Activated naive CD4-positive, alpha-beta T cell treated with anti-CD3 and anti-CD28 coated beads for 36 hours (primary cell): Measurements from ENCODE around the gene FAM221A. TPM values are rescaled to one million over a fixed set of nuclear protein-coding genes. Genes with fewer than 3 reads are reported as not detected.
"Not testable (repeated sequence)": the region's sequence is repeated elsewhere in the genome, so short reads cannot be mapped to it uniquely, and the experiment has no call there.

Experiments used
- CTCF ChIA-PET: fragments of 350-600 bp; sonication (Branson Sonifier 250); formaldehyde crosslinking; loops from one replicate; lab custom pipeline; 2021; ENCODE audit warnings: antibody characterized with exemption; lab: Charles Lee
- DNase-seq: peaks from one replicate; pipeline ENCODE4 v3.0.0-alpha.2; 2020
- H3K27ac Mint-ChIP-seq: one replicate; pipeline ENCODE4 v1.8.0; 2021; ENCODE audit warnings: mild to moderate bottlenecking, mixed read lengths
- H3K27me3 Mint-ChIP-seq: one replicate; pipeline ENCODE4 v1.8.0; 2021; ENCODE audit warnings: low read depth, mixed read lengths
- H3K36me3 Mint-ChIP-seq: one replicate; pipeline ENCODE4 v1.8.0; 2021; ENCODE audit warnings: low read depth, mixed read lengths
- H3K4me1 Mint-ChIP-seq: one replicate; pipeline ENCODE4 v1.8.0; 2021; ENCODE audit warnings: low read depth, mixed read lengths
- H3K4me3 Mint-ChIP-seq: one replicate; pipeline ENCODE4 v1.8.0; 2021; ENCODE audit warnings: mild to moderate bottlenecking, moderate library complexity, mixed read lengths
- H3K9me3 Mint-ChIP-seq: one replicate; pipeline ENCODE4 v1.8.0; 2021; ENCODE audit warnings: mixed read lengths
- intact Hi-C: fragments of 100-400 bp; cut with micrococcal nuclease; formaldehyde crosslinking; loops from one replicate; pipeline ENCODE4 v1.15.1; 2023
- total RNA-seq, 2 experiments: library from RNA; stranded (reverse); gene quantifications; one replicate each; pipeline ENCODE4 v1.2.3, GENCODE V29; 2021

The FAM221A gene
- total RNA-seq, 2 experiments from 2014 or later = 8.7 to 10.0 TPM

GRCh38 chr7:23680414-23681405 is 711 bp downstream of the FAM221A start:
- intact Hi-C loops = loop anchor here (1.0 to 2.0 kb wide), 3 partner anchors 85 to 307 kb away; no protein-coding TSS in a partner anchor
- Mint-ChIP-seq H3K9me3 (no peaks in the 10 kb centered on the region), H3K4me3 (peak overlapping the region; percentile 80), H3K27ac (peak overlapping the region; percentile 66), H3K4me1 (peaks cover 11% of the 10 kb centered on the region), H3K36me3 (peaks cover 4% of the 10 kb centered on the region), H3K27me3 (no peaks in the 10 kb centered on the region)
- CTCF ChIA-PET = interaction anchor here (1.1 to 4.6 kb wide), 5 partner anchors 13 to 134 kb away, joined by 4 to 31 read pairs (median 6); no protein-coding TSS in a partner anchor
- DNase-seq = peak; percentile 75

GRCh38 chr7:23684041-23684440 is 4.0 kb downstream of the FAM221A start:
- H3K27me3 Mint-ChIP-seq, H3K36me3 Mint-ChIP-seq, H3K27ac Mint-ChIP-seq, intact Hi-C loops, DNase-seq, H3K4me1 Mint-ChIP-seq, H3K9me3 Mint-ChIP-seq, H3K4me3 Mint-ChIP-seq: not testable (repeated sequence)
- CTCF ChIA-PET = interaction anchor here (1.0 to 4.6 kb wide), 3 partner anchors 10 to 113 kb away, joined by 3 to 31 read pairs (median 5); no protein-coding TSS in a partner anchor

GRCh38 chr7:23685731-23686130 is 5.7 kb downstream of the FAM221A start:
- Mint-ChIP-seq H3K4me3 (no peak overlapping the region), H3K9me3 (no peaks in the 10 kb centered on the region), H3K27ac (no peak overlapping the region), H3K4me1 (peaks cover 4% of the 10 kb centered on the region), H3K27me3 (no peaks in the 10 kb centered on the region), H3K36me3 (peaks cover 6% of the 10 kb centered on the region)
- CTCF ChIA-PET = interaction anchor here (0.6 to 1.9 kb wide), 2 partner anchors 139 to 379 kb away, joined by 3 to 5 read pairs; no protein-coding TSS in a partner anchor
- no peak for DNase-seq
- intact Hi-C loops = no loop called here

GRCh38 chr7:23687011-23687410 is 7.0 kb downstream of the FAM221A start:
- Mint-ChIP-seq H3K4me3 (no peak overlapping the region), H3K27me3 (no peaks in the 10 kb centered on the region), H3K9me3 (no peaks in the 10 kb centered on the region), H3K27ac (no peak overlapping the region), H3K36me3 (peaks cover 8% of the 10 kb centered on the region), H3K4me1 (no peaks in the 10 kb centered on the region)
- intact Hi-C loops = no loop called here
- CTCF ChIA-PET = interaction anchor here (0.8 to 2.0 kb wide), 4 partner anchors 10 to 140 kb away, joined by 3 to 7 read pairs (median 6); no protein-coding TSS in a partner anchor
- no peak for DNase-seq

GRCh38 chr7:23689165-23689564 is 9.2 kb downstream of the FAM221A start:
- peaks cover 18% of the 10 kb centered on the region for H3K36me3 Mint-ChIP-seq
- H3K4me1 Mint-ChIP-seq = no peaks in the 10 kb centered on the region
- H3K4me3 Mint-ChIP-seq = no peak overlapping the region
- intact Hi-C loops = no loop called here
- H3K9me3 Mint-ChIP-seq = no peaks in the 10 kb centered on the region
- no peaks in the 10 kb centered on the region for H3K27me3 Mint-ChIP-seq
- DNase-seq = no peak
- H3K27ac Mint-ChIP-seq = no peak overlapping the region
- CTCF ChIA-PET = no interaction called here

GRCh38 chr7:23691320-23691719 is 11.3 kb downstream of the FAM221A start:
- H3K27me3 Mint-ChIP-seq = no peaks in the 10 kb centered on the region
- no peak for DNase-seq
- intact Hi-C loops = no loop called here
- CTCF ChIA-PET = no interaction called here
- H3K9me3 Mint-ChIP-seq = no peaks in the 10 kb centered on the region
- H3K4me3 Mint-ChIP-seq = no peak overlapping the region
- no peaks in the 10 kb centered on the region for H3K4me1 Mint-ChIP-seq
- no peak overlapping the region for H3K27ac Mint-ChIP-seq
- peaks cover 23% of the 10 kb centered on the region for H3K36me3 Mint-ChIP-seq

GRCh38 chr7:23693224-23693623 is 13.2 kb downstream of the FAM221A start:
- CTCF ChIA-PET = interaction anchor here (0.6 to 1.8 kb wide), 4 partner anchors 8 to 434 kb away, joined by 3 to 6 read pairs (median 4); no protein-coding TSS in a partner anchor
- Mint-ChIP-seq H3K27ac (no peak overlapping the region), H3K4me1 (peaks cover 1% of the 10 kb centered on the region)

GRCh38 chr7:23696916-23697441 is 17.0 kb downstream of the FAM221A start:
- H3K4me3 Mint-ChIP-seq = no peak overlapping the region
- H3K36me3 Mint-ChIP-seq = peaks cover 15% of the 10 kb centered on the region
- no peak overlapping the region for H3K27ac Mint-ChIP-seq
- H3K9me3 Mint-ChIP-seq = no peaks in the 10 kb centered on the region
- intact Hi-C loops = loop anchor here (1.0 kb wide), 1 partner anchor 150 kb away; no protein-coding TSS in a partner anchor
- H3K27me3 Mint-ChIP-seq = no peaks in the 10 kb centered on the region
- DNase-seq = peak; percentile 67
- CTCF ChIA-PET = interaction anchor here (0.5 to 3.1 kb wide), 26 partner anchors 8 to 433 kb away, joined by 3 to 31 read pairs (median 4); partner anchors contain the start of gene FAM221A
- peaks cover 1% of the 10 kb centered on the region for H3K4me1 Mint-ChIP-seq

More at GRCh38 chr7:23693224-23693623, 13.2 kb downstream of the FAM221A start:
- H3K36me3 Mint-ChIP-seq = peaks cover 18% of the 10 kb centered on the region
- no peaks in the 10 kb centered on the region for H3K27me3 Mint-ChIP-seq
- H3K4me3 Mint-ChIP-seq = no peak overlapping the region
- no peak for DNase-seq
- intact Hi-C loops = no loop called here
- no peaks in the 10 kb centered on the region for H3K9me3 Mint-ChIP-seq

GRCh38 chr7:23698822-23699221 is 18.8 kb downstream of the FAM221A start:
- Mint-ChIP-seq H3K4me1 (peaks cover 1% of the 10 kb centered on the region), H3K36me3 (peaks cover 15% of the 10 kb centered on the region), H3K9me3 (no peaks in the 10 kb centered on the region), H3K4me3 (no peak overlapping the region), H3K27ac (no peak overlapping the region), H3K27me3 (no peaks in the 10 kb centered on the region)
- no peak for DNase-seq
- CTCF ChIA-PET = interaction anchor here (0.6 to 1.6 kb wide), 9 partner anchors 10 to 1488 kb away, joined by 3 to 8 read pairs (median 4); no protein-coding TSS in a partner anchor
- intact Hi-C loops = no loop called here

GRCh38 chr7:23700046-23700445 is 20.0 kb downstream of the FAM221A start:
- Mint-ChIP-seq H3K9me3 (peaks cover 6% of the 10 kb centered on the region), H3K4me1 (peaks cover 1% of the 10 kb centered on the region), H3K27me3 (no peaks in the 10 kb centered on the region), H3K27ac (no peak overlapping the region), H3K36me3 (peaks cover 21% of the 10 kb centered on the region), H3K4me3 (no peak overlapping the region)
- intact Hi-C loops = no loop called here
- no peak for DNase-seq
- CTCF ChIA-PET = interaction anchor here (1.0 to 1.5 kb wide), 4 partner anchors 9 to 14 kb away, joined by 3 to 7 read pairs (median 4); no protein-coding TSS in a partner anchor

GRCh38 chr7:23709081-23709750 is 29.2 kb downstream of the FAM221A start:
- DNase-seq = no peak
- CTCF ChIA-PET = interaction anchor here (0.6 to 5.2 kb wide), 6 partner anchors 10 to 447 kb away, joined by 3 to 78 read pairs (median 4); no protein-coding TSS in a partner anchor
- peaks cover 20% of the 10 kb centered on the region for H3K36me3 Mint-ChIP-seq
- intact Hi-C loops = no loop called here
- H3K27ac Mint-ChIP-seq = no peak overlapping the region
- H3K4me1 Mint-ChIP-seq = no peaks in the 10 kb centered on the region
- no peak overlapping the region for H3K4me3 Mint-ChIP-seq
- H3K9me3 Mint-ChIP-seq = peaks cover 18% of the 10 kb centered on the region
- H3K27me3 Mint-ChIP-seq = peaks cover 2% of the 10 kb centered on the region
